GM10248 (cell line): Measurements from ENCODE around the gene KRT16.
"Not testable (repeated sequence)": the region's sequence is repeated elsewhere in the genome, so short reads cannot be mapped to it uniquely, and the experiment has no call there.

Experiments
- CTCF ChIA-PET: fragments of 300-600 bp; sonication (Branson Sonifier 250); formaldehyde crosslinking; extraction: SDS; loops from one replicate; lab custom pipeline; 2021; ENCODE audit warnings: antibody characterized with exemption; lab: Yijun Ruan, JAX
- POLR2A ChIA-PET: fragments of 350-650 bp; sonication (Branson Sonifier 250); formaldehyde crosslinking; extraction: SDS; loops from one replicate; lab custom pipeline; 2020; ENCODE audit warnings: antibody characterized with exemption; lab: Yijun Ruan, JAX
- DNase-seq: peaks from one replicate; pipeline ENCODE4 v3.0.0; 2012; ENCODE audit errors: extremely low spot score
- TF ChIP-seq, protein P1 (sequence below): IDR thresholded peaks from 2 replicates; pipeline ENCODE4 v1.5.1; 2012; ENCODE audit warnings: mild to moderate bottlenecking, low read depth; ENCODE audit errors: extremely low read depth, missing control alignments, control extremely low read depth

KRT16 gene

GRCh38 chr17:41612376-41613160 lies at the start of gene KRT16:
Gene KRT16, minus strand, starts transcription at chr17:41612767. Its CDS starts 79 bp downstream, at chr17:41612688.
- DNase-seq, CTCF ChIA-PET, POLR2A ChIA-PET: not testable (repeated sequence)

DNA sequence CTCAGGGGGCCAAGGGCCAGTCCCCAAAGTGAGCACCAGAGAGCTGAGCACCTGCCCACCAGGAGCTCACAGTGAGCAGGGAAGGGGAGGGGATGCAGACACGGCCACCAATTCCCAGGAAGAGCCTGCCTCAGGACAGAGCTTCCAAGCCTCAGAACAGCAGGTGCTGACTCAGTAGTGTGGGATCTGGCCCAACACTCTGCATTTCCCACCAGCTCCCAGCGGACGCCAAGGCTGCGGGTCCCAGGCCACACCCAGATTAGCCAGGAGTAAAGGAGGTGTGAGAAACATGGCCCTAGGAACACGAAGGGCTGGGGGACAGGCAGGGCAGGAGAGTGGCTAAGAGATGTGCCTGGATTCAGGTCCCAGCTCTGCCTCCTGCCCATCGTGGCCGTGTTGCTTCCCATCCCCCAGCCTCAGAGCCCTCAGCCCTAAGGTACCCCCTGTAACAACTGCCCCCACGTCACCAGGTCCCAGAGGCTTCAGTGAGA lies 47.7 kb upstream of the KRT16 start:
- ChIA-PET POLR2A (interaction anchor here (0.6 kb wide), 1 partner anchor 32 kb away, joined by 3 read pairs; no protein-coding TSS in a partner anchor), CTCF (interaction anchor here (4.2 to 16.0 kb wide), 4 partner anchors 10 to 803 kb away, joined by 17 to 533 read pairs (median 82); no protein-coding TSS in a partner anchor)
- no peak for DNase-seq
- TF ChIP-seq, protein P1, sequence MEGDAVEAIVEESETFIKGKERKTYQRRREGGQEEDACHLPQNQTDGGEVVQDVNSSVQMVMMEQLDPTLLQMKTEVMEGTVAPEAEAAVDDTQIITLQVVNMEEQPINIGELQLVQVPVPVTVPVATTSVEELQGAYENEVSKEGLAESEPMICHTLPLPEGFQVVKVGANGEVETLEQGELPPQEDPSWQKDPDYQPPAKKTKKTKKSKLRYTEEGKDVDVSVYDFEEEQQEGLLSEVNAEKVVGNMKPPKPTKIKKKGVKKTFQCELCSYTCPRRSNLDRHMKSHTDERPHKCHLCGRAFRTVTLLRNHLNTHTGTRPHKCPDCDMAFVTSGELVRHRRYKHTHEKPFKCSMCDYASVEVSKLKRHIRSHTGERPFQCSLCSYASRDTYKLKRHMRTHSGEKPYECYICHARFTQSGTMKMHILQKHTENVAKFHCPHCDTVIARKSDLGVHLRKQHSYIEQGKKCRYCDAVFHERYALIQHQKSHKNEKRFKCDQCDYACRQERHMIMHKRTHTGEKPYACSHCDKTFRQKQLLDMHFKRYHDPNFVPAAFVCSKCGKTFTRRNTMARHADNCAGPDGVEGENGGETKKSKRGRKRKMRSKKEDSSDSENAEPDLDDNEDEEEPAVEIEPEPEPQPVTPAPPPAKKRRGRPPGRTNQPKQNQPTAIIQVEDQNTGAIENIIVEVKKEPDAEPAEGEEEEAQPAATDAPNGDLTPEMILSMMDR = no peak

DNA sequence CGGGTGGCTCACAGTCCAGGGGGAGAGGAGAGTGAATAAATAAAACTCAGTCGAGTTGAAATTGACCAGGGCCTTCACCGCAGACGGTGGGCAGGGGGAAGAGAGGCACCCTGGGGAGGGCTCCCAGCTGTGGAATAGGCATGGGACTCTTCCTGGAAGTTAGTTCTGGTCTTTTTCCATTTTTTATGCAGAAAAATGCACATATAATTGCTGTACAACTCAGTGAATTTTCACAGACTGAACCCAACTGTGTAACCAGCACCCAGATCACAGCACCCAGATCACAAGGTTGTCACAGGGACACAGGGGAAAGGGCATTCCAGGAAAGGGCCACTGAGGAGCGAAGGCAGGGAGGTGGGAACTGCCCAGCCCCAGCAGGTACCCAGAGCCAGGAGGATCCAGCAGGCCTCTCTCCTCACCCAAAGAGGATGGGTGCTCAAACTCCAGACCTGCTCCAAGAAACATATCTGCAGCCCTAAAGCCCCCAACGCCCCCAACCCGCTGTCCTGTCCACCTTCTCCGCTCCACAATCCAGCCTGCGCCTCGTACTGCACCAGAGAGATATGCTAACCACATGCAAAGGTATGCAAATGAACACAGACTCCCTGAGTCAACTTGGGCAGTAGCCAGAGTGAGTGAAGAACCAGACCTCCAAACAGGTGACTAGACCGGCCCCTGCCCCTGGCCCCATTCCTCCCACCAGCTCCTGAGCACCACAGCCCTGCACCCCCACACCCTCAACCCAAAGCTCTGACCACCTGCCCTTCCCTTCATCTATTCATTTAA lies 47.1 kb upstream of the KRT16 start:
- POLR2A ChIA-PET = interaction anchor here (0.6 kb wide), 1 partner anchor 33 kb away, joined by 3 read pairs; no protein-coding TSS in a partner anchor
- no peak for DNase-seq
- CTCF ChIA-PET = interaction anchor here (4.2 to 16.0 kb wide), 4 partner anchors 9 to 802 kb away, joined by 17 to 533 read pairs (median 82); no protein-coding TSS in a partner anchor
- TF ChIP-seq, protein P1 = no peak

- ChIA-PET CTCF (interaction anchor here (16.0 kb wide), 1 partner anchor 8 kb away, joined by 533 read pairs; no protein-coding TSS in a partner anchor), POLR2A (no interaction called here)
- DNase-seq = no peak
- TF ChIP-seq, protein P1 = no peak
These were observed 46.3 kb upstream of the KRT16 start for GRCh38 chr17:41658846-41659245.

DNA sequence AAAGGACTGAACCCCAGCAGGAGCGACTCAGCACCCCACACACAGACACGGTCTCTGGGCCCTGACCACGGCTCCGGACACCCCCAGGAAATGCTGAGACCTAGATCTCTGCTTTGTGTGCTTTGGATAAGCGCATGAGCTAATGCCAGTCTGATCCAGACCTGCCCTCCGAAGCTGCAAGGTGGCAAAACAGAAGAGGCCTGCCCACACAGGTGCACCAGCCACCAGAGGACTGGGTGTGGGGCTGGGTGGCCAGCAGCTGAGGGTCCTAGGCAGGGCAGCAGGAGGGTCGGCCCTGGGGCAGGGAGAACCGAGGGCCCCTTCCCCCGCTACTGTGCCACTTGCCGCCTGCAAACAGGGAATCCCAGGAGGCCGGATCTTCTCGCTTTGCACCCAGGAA lies 45.4 kb upstream of the KRT16 start:
- POLR2A ChIA-PET = no interaction called here
- TF ChIP-seq, protein P1 = no peak

DNA sequence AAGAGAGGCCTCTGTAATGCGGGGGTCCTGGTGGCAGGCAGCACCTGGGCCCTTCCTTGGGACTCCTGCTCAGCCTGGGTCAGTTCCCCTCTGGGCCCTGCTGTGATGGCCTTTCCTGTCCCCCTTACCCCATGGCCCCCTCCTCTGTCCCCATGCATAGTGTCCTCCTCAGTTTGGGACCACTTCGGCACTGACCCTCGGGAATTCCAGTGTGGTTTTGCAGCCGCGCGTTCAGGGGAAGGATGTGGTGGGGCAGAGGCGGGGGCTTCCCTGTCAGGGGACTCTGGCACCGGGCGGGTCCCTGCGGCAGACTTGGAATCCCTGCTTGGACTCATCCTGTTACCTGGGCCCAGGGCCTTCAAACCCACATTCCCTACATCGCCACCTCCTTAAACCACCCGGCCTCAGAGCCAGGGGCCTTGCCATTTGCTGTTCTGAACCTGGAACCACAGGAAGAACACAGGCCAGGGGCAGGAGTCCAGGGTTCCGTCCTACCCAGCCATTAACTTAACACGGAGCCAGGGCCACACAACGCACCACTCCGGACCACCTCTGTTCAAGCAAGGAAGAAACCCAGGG lies 44.7 kb upstream of the KRT16 start:
- CTCF ChIA-PET = interaction anchor here (0.8 to 16.1 kb wide), 3 partner anchors 7 to 9 kb away, joined by 3 to 533 read pairs (median 533); no protein-coding TSS in a partner anchor

More for the DNA sequence above, 45.4 kb upstream of the KRT16 start:
- DNase-seq = no peak
- CTCF ChIA-PET = interaction anchor here (16.0 to 16.1 kb wide), 2 partner anchors 7 kb away, joined by 533 read pairs; no protein-coding TSS in a partner anchor

More for the DNA sequence above, 44.7 kb upstream of the KRT16 start:
- no peak for DNase-seq
- POLR2A ChIA-PET = no interaction called here
- TF ChIP-seq, protein P1 = no peak
